Activated T-helper 9 cell treated with anti-CD3 and anti-CD28 coated beads, Interleukin-2, amount 50 U/mL, for 16 hours (primary cell): Measurements from ENCODE around the gene AGBL2.

ENCODE experiments used
- DNase-seq: peaks from one replicate; pipeline ENCODE4 v3.0.0-alpha.2; 2020; ENCODE audit warnings: low read depth

AGBL2 gene

GRCh38 chr11:47631473-47631872 is 83.7 kb downstream of the AGBL2 start:
- no peak for DNase-seq

GRCh38 chr11:47628026-47628425 is 87.1 kb downstream of the AGBL2 start:
- DNase-seq, result no peak

GRCh38 chr11:47626234-47626633 is 88.9 kb downstream of the AGBL2 start:
- DNase-seq, result no peak

- DNase-seq, result no peak
Observed at GRCh38 chr11:47620836-47621378, 94.3 kb downstream of the AGBL2 start.

GRCh38 chr11:47617417-47617809 is 97.8 kb downstream of the AGBL2 start:
- DNase-seq, result no peak

GRCh38 chr11:47616726-47617416 is 98.3 kb downstream of the AGBL2 start:
- DNase-seq, result no peak

- no peak for DNase-seq
Observed at GRCh38 chr11:47615249-47615648, 99.9 kb downstream of the AGBL2 start.

GRCh38 chr11:47611348-47611794 is 103.8 kb downstream of the AGBL2 start:
- DNase-seq, result no peak

GRCh38 chr11:47609675-47610074 is 105.5 kb downstream of the AGBL2 start:
- no peak for DNase-seq
